ENCODE data around the gene CDKN3.
A peak's percentile ranks its signal among the peaks of the same experiment; 100 is the strongest.

CDKN3 gene, protein sequence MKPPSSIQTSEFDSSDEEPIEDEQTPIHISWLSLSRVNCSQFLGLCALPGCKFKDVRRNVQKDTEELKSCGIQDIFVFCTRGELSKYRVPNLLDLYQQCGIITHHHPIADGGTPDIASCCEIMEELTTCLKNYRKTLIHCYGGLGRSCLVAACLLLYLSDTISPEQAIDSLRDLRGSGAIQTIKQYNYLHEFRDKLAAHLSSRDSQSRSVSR

DNA sequence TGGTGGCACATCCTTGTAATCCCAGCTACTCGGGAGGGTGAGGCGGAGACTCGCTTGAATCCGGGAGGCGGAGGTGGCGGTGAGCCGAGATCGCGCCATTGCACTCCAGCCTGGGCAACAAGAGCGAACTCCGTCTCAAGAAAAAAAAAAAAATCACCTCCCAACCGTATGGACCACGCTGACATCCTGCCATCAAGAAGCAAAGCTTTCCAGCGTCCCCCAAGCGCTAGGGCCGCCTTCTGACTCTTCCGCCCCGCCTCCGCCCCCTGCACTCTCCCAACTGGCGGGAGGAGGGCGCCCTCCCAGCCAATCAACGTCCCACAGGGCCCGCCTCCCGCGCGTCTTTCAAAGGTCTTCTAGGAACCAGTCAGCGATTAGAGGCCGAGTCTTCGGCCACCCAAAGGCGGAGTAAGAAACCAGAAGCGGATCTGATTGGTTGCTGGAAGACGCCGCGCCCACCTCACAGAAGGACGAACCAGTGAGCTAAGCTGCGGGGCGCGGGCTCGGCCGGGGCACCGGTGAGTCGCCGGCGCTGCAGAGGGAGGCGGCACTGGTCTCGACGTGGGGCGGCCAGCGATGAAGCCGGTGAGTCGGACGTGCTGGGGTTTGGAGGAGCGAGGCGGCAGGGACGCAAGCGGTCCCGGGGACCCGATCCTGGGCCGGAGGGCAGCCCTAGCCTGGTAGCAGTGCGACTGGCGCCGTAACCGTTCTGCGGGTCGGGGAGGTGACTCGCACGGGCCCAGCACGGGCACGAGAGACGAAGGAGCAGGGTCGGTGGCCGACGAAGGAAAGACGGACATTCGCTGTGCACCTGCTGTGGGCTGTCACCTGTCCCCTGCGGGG is at the start of gene CDKN3:
Gene CDKN3, plus strand, starts transcription at position 515 of the 843 bp plus-strand sequence. Its CDS starts 62 bp downstream, at position 577.
- DNase-seq (ENCODE audit: low spot score): peak; percentile 98

DNA sequence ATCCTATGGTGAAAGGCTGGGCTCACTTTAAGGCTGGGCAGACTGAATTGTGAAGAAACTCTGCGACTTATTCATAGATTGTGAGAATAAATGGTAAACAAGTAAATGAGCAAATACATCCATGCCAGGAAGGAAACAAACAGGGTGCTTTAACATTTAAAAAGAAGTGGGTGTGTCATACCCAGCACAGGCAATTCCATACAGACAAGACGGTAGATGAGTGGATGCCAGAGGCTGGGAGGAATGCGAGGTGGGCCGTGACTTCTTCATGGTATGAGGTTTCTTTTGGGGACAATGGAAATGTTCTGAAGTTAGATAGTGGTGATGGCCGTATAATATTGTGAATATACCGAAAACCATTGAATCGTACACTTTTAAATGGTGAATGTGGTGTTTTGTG is 49.8 kb upstream of the CDKN3 start:
- DNase-seq (ENCODE audit: low spot score): no peak

DNA sequence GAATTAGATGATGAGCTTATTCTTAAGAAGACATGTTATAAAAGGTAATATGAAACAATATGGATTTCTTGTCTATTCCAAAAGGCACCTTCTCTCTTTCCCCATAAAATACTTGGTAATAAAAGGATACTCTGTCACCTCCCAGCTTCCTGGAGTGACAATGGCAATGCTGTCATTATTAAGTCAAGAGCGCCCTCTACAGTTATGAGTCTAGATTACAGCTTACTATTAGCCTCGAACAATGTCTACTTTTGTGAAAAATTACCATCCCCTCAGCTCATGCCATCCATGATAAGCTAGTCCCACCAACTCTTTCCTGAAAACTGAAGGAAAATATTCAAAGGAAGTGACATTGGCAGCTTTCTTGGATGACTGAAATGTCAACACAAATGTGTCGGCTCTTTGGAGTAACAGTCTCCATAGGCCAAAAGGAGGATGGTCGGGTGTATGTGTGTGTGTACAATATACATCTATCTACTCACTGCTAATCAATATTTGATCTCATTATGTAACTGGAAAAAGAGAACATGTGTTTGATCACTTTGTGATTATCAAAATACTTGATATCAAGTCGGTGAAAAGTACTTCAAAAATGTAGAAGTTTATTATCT is 48.7 kb upstream of the CDKN3 start:
- DNase-seq (ENCODE audit: low spot score): peak; percentile 34

DNA sequence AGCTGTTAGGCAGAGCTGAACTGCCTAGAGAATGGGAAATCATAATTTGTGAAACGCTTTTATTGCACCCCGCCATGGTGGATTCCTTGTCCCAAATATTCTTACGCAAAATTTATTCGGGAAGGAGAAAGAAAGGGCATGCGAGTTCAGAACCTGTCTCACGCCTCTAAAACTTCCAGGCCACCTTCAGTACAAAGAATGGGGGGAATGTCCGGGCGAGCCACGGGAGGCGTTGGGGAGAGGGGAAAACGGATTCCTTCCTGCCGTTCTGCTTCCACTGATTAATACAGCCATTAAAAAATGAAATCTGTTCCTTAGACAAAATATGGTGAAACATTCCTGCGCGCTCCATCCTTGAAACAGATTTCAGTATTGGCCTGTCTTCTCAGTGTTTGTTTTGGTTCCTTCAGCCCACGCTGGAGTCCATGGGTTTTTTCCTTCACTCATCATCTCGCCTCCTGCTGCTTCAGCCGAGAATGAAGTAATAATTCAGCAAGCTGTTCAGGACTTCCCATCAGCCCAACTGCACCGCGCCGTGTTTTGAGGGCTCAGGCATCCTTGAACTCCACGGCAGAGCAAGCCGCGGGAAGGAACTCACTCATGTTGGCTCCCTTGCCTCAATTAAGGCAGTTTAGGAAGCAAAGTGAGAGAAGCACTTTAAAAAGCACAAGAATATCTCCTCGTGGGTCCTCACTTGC is 47.7 kb upstream of the CDKN3 start:
- peak; percentile 38 for DNase-seq (ENCODE audit: low spot score)

DNA sequence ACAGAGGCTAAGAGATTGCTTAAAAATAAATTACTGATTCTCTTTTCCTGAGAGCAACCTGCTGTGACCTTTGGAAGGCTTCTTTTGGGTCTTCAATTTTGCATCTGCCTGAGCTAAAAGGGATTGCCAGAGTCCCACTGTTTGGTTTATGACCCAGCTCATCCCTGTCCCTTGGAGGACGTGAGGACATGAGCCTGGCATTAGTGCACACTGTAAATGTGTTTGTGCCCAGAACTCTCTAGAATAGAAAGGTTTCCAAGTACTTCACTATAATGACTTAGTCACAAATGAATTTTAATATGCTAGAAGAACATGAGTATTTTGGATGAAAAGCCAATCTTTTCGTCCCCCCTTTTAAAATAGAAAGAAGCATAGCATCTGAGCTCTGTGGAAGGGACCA is 47.1 kb upstream of the CDKN3 start:
- DNase-seq (ENCODE audit: low spot score): no peak

DNA sequence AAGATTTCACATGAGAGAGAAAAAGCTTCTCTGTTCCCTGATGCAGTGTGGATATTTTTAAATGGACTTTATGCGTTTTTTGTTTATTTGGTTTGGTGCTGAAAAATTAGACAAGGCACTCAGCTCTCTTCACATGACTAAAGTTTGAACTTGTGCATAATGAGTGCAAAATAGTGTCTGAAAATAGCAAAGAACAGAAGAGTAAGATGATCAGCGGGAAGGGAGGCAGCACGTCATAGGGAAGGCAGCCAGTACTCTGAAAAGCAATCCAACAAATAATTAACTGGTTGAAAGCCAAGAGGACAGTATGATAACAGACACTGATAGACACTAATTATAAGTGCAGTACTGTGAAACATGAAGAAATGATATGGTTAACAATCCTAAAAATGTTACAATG is 46.6 kb upstream of the CDKN3 start:
- DNase-seq (ENCODE audit: low spot score): no peak

DNA sequence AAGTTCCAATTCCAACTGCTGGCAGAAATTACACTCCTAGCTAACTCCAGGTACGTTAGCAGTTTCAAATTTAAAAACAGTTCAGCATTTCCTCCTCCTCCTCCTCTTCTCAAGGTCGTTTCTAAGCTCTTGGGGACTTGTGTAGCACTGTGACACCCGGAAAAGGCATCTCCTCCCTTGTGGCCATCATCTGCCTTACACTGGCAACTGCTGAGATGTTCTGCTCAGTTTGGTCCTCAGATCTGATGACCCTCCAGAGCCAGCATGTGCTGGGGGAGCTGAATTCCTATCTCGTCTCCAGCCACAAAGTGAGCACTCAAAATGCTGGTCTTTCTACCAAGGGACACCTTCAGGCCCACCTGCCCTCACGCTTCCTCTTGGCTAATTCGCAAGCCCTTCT is 43.5 kb upstream of the CDKN3 start:
- no peak for DNase-seq (ENCODE audit: low spot score)

DNA sequence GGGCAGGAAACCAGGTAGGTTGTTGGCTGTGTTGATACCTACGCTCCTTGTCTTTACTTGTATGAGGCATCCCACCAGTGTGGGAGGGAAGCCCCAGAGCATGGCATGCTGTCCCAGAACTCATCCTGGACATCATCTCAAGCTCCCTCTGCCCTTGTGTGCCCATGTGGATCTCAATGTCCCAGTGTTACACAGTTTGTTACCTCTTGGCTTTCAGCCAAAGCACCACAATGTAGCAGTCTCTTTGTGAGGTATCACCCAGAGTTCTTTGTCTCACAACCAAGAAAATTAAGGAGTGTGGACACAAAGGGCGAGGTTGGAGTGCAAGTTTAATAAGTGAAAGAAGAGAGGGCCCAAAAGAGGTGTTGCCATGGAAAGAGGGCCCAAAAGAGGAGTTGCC is 43.1 kb upstream of the CDKN3 start:
- DNase-seq (ENCODE audit: low spot score): no peak

DNA sequence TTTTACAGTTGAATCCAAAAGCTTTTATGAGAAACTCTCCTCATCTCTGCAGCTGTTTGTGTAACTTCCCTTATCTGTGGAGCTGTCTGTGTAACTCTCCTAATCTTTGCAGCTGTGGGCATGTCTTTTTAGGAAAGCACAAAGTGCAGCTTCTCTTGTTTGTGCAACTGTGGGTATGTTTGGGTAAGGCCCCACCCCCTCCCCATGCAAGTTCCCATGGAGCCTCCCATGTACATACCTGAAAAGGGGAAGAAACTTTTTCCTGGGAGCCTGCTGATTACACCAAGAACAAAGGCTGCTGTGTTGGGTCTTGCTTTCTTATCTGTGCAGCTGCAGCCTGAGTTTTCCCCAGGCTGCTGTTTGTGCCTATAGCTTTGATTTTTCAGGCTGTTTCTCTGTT is 42.7 kb upstream of the CDKN3 start:
- DNase-seq (ENCODE audit: low spot score): no peak

DNA sequence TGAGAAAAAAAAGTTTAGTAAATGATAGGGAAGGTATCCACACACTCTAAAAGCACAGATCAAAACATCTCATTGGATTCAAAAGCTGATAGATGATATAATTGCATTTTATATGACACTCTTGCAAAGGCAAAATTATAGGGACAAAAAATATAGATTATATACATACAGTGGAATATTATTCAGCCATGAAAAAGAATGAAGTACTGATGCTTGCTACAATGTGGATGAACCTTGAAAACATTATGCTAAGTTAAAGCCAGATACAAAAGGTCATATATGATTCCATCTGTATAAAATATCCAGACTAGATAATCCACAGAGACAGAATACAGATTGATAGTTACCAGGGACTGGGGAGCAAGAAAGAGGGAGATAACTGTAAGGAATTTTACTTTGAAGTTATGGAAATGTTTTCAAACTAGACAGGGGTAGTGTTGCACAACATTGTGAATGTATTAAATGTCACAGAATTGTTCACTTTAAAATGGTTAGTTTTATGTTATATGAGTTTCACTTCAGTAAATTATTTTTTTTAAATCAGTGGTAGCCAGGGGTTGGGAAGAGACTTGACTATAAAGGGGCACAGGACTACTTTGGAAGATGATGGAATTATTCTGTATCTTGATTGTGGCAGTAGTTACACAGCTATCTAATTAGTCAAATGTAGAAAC is 41.7 kb upstream of the CDKN3 start:
- no peak for DNase-seq (ENCODE audit: low spot score)

DNA sequence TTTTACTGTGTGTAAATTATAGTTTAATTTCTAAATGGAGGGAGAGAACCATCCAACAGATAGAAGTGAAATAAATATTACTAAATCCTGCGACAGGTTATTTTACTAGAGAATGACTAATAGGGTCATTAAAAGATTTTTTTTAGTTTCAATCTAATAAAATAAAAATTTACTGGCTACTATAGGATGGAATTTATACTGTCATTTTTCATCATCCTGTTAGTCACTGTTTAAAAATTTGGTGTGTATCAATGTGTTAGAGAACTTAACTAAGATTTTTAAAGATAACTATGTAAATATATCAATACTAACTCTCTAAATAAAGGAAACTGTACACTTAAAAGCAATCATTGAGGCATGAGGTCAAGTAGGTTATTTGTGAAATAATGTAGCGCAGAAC is 41.1 kb upstream of the CDKN3 start:
- DNase-seq (ENCODE audit: low spot score): no peak

DNA sequence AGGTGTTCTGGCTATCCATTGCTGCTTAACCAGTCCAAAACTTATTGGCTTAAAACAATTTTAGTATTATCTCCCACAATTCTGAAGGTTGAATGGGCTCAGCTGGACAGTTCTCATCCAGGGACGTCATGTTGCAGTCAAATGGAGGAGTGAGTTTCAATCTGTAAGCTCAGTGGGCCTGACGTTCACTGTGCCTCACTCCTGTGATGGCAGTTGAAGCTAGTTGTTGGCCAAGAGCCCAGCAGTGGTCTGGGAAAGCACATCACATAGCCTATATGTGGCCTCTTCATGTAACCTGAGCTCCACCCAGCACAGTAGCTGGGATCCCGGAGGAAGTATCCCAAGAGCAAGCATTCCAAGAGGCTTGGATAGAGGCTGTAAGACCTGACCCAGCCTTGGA is 40.6 kb upstream of the CDKN3 start:
- no peak for DNase-seq (ENCODE audit: low spot score)

DNA sequence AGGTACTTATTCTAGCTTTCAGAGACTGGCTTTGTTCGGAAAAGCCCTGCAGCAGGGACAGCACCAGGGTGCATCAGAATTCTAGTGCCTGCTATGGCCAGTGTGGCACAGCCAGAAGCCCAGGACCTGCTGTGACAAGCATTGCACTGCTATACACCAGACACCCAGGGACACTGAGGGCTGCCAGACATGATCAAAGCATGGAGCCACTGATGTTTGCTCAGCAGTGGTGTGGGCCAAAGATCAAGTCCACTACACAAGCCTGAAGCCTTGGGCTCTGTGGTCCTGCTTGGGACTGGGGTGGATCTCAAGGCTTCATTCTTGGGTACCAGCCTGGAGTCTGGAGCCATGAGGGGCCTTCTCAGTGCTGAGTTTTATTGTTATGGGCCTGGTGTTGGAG is 36.1 kb upstream of the CDKN3 start:
- no peak for DNase-seq (ENCODE audit: low spot score)

DNA sequence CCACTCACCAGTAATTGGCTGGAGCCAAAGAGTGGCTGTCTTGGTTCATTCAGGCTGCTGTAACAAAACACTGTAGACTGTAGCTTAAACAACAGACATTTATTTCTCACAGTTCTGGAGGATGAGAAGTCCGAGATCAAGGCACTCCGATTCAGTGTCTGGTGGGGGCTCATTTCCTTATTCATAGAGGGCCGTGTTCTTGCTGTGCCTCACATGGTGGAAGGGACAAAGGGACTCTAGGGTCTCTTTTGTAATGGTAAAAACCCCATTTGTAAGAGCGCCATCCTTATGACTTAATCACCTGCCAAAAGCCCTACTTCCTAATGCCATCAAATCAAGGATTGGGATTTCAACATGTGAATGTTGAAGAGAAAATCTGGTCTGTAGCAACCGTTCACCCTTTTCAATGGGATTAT is 34.7 kb upstream of the CDKN3 start:
- no peak for DNase-seq (ENCODE audit: low spot score)

DNA sequence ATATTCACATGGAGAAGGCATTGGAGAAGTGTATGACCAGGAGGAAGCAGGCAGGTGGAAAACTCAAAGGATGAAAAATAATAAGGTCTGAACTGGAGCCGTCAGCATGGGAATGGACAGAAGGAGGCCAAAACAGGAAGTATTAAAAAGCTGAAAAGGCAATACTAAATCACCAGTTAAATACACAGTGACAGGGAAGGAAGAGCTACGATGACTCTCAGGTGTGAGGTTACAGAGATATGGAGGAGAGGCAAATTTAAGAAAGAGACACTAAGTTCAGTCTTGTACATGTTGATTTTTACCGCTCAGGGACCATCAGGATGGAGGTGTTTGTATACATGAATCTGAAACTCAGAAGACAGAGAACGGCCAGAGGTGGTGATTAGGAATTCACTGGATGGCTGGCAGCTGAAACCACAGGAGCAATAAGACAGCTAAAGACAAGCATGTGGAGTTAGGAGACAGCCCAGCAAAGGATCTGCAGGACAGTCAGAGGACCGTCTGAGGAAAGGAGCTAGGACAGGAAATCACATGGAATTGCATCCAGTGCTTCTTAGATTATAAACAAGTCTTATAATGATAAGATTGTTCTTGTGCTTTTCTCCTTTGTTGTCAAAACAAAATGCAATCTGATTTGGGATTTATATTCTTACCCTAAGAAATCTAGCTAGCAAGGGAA is 33.9 kb upstream of the CDKN3 start:
- no peak for DNase-seq (ENCODE audit: low spot score)

DNA sequence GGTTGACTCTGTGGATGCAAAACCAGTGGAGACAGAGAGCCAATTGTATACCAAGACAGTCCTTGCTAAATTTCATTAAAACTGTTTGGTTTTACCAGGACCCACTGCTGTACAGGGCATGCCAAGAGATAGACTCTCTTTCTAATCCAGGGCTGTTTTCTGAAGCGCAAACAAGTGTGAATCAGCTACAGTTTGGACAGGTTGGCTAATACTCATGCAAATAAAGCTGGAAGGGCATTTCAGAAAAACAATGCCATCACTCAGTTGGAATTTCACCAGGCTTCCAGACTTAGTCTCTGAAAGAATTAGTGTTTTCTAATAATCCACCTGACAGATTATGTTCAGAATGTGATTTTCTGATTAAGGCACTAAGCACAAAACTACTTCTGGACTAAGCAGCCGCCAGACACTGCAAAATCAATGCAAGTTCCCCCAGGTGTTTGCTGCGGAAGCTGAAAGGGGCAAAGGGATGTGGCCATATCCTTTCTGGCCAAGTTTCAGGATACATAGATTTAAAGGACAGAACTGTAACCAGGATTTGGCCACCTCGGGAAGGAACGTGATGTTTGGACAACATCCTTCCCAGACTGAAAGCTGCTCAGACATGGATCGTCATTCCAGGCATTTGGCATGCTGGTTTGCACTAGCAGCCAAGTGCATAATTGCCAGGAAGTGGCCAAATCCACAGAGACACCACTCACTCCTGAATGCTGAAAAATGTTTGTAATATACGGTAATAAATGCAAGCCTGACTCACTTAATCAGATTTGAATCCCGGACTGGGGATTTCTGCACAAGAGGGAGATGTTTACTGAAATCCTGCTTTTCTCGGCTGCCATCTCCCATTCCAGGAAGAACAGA is 32.0 kb upstream of the CDKN3 start:
- DNase-seq (ENCODE audit: low spot score): no peak

DNA sequence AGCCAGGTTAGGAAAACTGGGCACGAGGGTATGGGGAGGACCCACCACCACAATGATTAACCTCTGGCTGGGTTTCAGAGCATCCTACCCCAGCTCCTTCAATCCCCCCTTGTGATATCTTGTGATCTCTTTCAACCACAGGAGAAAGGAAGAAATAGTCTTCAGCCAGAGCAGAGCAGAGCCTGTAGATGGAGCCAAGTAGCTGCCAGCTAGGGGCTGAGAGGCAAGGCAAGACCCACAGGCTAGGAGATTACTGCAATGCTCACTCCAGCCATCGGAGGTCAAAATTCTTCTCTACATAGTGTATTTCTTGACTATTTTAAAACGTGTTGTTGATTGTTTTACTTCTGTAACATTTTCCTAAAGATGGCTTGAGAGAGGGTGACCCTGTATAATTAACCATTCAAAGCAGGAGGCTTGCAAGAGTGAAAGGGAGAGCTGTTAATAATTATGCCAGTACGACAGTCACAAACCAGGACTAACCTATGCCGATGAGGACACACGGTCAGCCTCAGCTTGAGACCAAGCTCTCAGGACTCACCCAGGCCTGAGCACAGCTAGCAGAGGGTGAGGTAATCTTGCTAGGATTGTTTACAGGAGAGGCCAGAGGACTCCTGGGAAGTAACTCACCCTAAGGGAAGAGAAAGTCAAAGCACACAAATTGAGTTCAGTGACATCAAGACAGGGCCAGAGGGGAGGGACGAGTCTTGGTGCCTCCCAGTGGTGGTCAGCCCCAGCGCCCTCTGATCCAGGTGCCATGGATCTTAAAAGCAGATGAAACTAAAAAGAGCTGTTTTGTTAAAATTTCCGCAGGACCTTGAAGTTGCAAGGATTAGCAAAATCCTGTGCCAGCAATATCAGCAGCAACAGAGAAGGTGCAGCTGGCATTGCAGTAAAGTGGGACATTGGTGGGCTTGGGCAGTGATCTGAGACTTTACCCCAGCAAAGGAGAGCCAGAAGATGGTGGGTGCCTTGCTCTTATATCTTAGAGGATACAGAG is 29.8 kb upstream of the CDKN3 start:
- peak; percentile 32 for DNase-seq (ENCODE audit: low spot score)

DNA sequence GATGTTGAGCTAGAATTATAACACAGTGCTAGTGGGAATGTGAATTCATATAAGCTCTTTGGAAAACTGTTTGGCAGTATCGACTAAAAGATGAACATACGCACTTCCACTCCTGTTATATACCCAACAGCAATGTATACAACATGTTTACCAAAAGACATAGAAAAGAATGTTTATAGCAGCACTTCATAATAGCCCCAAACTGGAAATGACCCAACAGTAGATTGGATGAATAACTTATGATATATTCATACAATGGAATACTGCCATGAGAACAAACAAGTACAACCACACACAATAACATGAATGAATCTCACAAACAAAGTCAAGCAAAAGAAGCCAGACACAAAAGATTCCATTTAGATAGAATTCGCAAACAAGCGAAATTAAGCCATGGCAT is 28.5 kb upstream of the CDKN3 start:
- DNase-seq (ENCODE audit: low spot score): no peak

DNA sequence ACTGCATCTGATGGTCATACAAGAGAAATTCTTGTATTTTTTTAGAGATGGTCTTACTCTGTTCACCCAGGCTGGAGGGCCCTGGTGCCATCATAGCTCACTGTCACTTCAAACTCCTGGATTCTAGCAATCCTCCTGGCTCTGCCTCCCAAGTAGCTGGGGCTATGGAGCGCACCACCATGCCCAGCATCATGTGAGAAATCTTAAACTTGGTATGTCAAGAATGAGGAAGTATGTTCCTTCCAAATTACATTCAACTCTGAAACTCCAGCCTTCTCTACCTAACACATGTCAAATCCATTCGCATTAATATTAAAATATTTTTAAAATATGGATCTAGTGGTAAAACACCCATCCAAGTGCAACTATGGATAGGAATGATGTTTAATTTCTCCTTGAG is 27.5 kb upstream of the CDKN3 start:
- no peak for DNase-seq (ENCODE audit: low spot score)
